IMR-90 (cell line): ENCODE data around the gene DNAJB9.

Experiments
- CTCF ChIP-seq: conservative IDR thresholded peaks from 2 replicates; pipeline ENCODE4 v1.5.1; 2012; ENCODE audit warnings: mild to moderate bottlenecking, low read depth, low read length, improper control_type of control experiment
- ELK1 ChIP-seq: fragments of 150-350 bp; IDR thresholded peaks from 2 replicates; pipeline ENCODE4 v1.6.1; 2016; ENCODE audit warnings: low read depth, mild to moderate bottlenecking, low read length, moderate library complexity, borderline replicate concordance
- MAZ ChIP-seq: IDR thresholded peaks from 2 replicates; pipeline ENCODE4 v1.6.1; 2012; ENCODE audit warnings: low read depth, mild to moderate bottlenecking, low read length, improper control_type of control experiment, moderate library complexity, borderline replicate concordance
- MXI1 ChIP-seq: IDR thresholded peaks from 2 replicates; pipeline ENCODE4 v1.6.1; 2012; ENCODE audit warnings: low read depth, mild to moderate bottlenecking, low read length, moderate library complexity, borderline replicate concordance
- POLR2A ChIP-seq: IDR thresholded peaks from 2 replicates; pipeline ENCODE4 v1.6.1; 2012; ENCODE audit warnings: mild to moderate bottlenecking, low read depth, low read length
- RAD21 ChIP-seq: IDR thresholded peaks from 2 replicates; pipeline ENCODE4 v1.6.1; 2012; ENCODE audit warnings: low read length, improper control_type of control experiment
- RCOR1 ChIP-seq: IDR thresholded peaks from 2 replicates; pipeline ENCODE4 v1.6.1; 2012; ENCODE audit warnings: mild to moderate bottlenecking, low read length, improper control_type of control experiment; ENCODE audit not compliant: insufficient replicate concordance
- RFX5 ChIP-seq: IDR thresholded peaks from 2 replicates; pipeline ENCODE4 v1.8.0; 2012; ENCODE audit warnings: low read depth, mild to moderate bottlenecking, low read length, moderate library complexity
- TF ChIP-seq, protein P1 (sequence below): fragments of 150-350 bp; IDR thresholded peaks from 2 replicates; pipeline ENCODE4 v1.6.1; 2017; ENCODE audit warnings: mild to moderate bottlenecking, antibody characterized with exemption, low read length, low read depth

GRCh38 chr7:108541478-108541877 lies 28.2 kb upstream of the DNAJB9 start:
- TF ChIP-seq CTCF (no peak), POLR2A (no peak), RFX5 (no peak), RCOR1 (no peak), MXI1 (no peak), ELK1 (no peak), MAZ (no peak), RAD21 (no peak)
- TF ChIP-seq, protein P1, sequence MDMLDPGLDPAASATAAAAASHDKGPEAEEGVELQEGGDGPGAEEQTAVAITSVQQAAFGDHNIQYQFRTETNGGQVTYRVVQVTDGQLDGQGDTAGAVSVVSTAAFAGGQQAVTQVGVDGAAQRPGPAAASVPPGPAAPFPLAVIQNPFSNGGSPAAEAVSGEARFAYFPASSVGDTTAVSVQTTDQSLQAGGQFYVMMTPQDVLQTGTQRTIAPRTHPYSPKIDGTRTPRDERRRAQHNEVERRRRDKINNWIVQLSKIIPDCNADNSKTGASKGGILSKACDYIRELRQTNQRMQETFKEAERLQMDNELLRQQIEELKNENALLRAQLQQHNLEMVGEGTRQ, result no peak
